LoVo (cell line): ENCODE results near the gene IFRD2.
A peak's percentile ranks its signal among the peaks of the same experiment; 100 is the strongest.
"Not testable (repeated sequence)": the region's sequence is repeated elsewhere in the genome, so short reads cannot be mapped to it uniquely, and the experiment has no call there.

Source experiments
- DNase-seq: peaks from one replicate; pipeline ENCODE4 v3.0.0-alpha.2; 2016; ENCODE audit warnings: low spot score

The IFRD2 gene

DNA sequence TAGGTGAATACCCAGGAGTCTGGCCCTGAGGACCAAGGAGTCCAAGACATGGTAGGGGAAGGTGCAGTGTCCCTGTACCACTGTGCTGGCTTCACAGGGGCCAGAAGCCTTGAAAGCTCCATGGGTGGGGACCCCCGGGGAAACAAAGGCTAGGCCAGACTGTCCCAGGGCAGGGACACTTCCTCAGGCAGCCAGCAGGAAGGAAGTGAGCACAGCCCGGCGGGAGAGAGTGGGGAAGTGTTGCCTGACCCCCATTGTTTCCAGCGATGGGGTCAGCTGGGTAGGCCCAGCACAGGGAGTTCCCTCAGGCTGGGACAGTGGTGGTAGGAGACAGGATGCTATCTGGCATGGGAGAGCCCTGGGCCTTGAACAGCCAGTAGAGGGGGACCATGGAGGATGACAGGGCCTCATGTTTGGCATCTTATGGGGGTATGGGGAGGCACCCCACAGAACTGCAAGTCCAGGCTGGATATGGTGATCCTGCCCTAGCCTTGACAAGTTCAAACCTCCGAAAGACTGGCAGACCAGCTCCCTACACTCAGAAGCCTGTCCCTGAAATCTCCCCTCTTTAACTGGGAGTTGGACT is 31.5 kb upstream of the IFRD2 start:
- no peak for DNase-seq

- no peak for DNase-seq
These were observed 30.9 kb upstream of the IFRD2 start for GRCh38 chr3:50323092-50323600.

DNA sequence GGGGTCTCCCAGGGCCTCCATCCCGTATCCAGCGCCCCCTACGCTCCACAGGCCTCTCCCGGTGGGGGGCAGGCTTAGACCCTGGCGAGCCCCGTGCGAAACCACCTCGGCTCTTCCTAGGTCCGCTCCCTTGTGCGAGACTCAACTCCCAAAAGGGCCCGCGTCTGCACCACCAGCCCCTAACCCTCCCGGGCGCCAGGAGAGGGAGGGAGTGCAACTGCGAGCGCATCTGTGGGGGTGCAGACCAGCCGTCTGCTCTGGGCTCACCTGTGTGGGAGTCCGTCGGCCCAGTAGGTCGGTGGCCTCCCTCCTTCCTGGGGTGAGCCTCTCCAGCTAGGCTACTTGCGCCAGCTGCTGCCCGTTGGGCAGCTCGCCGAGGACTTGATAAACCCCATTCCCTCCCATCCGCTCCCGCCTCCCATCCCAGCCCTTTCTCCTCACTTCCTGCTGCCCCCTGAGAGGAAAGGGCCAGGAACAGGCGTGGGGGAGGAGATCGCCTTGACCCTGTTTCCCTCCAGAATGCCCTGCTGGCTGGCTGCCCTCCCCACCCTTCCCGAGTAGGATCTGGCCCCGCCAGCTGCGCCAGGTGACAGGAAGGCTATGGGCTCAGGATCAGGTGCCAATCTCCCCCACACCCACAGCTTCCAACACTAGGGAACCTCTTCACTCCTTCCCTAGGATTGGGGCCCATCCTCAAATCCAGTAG is 30.3 kb upstream of the IFRD2 start, which contains the start of gene HYAL2:
TSS of gene HYAL2 (minus strand) at position 360 of the 706 bp plus-strand sequence. CDS start 2,256 bp downstream, outside the sequence.
- DNase-seq: no peak

DNA sequence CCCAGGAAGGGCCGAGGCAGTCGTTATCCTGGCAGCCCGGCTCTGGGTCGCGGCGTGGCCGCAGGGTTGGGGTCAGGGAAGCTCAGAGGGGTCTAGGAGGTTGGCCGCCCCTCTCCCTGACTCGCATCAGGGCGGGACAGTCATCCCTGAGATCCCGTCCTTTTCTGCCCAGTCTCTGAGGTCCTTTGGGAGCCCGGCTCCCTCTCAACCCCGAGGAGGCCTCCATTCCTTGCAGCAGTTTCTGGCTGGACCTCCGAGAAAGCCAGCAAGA is 29.8 kb upstream of the IFRD2 start:
- no peak for DNase-seq

DNA sequence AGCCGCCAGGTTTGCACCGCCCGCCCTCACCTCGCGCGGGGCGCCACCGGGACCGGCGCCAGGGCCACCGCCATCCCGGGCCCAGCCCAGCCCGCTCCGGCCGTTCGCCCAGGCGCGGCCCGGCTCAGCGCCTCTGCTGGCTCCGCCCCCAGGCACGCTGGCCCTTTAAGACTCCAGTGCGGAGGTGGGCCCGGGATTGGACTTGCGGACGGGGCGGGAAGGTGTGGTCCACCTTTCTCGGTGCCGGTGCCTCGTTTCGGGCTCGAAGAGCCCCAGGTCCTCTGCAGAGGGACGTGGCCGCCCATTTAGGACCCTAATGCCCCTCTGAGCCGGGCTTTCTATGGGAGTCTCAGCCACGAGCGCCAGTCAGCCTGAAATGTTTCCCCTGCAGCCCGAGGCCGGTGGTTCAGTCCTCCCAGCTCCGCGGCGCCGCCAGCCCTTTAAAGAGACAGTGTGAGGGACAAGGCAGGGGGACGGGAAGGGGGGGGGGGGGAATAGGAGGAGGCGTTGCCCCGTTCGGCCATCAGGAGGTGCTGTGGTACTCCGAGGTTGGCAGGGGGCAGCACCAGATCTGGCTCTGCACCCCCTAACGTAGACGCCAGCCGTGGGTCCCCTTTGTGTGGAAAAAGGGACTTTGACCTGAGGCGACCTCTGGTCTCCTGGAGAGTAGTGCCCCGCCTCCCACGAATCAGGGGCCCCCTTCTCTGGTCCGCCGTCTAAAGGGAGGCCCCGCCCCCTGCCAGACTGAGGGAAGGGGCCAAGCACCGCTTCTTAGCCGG is 29.3 kb upstream of the IFRD2 start:
- peak; percentile 90 for DNase-seq

DNA sequence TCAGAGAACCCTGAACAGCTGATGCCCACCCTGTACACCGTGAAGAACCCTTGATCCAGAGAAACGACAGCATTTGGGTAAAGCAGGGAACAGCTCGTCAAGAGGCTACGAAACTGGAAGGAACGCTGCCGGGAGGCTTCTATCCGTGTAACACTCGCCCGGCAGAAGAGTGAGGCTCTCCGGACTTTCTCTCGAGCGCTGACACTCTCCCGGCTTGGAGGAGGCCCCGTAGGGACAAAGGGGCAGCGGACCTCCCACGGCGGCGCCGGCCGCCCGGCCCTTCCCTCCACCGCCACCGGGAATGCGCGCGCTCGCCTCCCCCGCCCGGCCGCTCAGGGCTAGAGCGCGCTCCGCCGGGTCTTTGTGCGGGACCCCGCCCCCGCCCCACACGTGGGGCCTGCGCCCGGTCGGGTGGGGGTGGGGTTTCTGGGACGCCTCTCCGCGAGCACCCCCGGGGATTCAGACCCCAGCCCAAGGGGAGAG is 28.7 kb upstream of the IFRD2 start:
- DNase-seq: peak; percentile 57

- no peak for DNase-seq
These were observed 27.8 kb upstream of the IFRD2 start for GRCh38 chr3:50319894-50320625.

GRCh38 chr3:50319181-50319893 is 27.1 kb upstream of the IFRD2 start:
- no peak for DNase-seq

DNA sequence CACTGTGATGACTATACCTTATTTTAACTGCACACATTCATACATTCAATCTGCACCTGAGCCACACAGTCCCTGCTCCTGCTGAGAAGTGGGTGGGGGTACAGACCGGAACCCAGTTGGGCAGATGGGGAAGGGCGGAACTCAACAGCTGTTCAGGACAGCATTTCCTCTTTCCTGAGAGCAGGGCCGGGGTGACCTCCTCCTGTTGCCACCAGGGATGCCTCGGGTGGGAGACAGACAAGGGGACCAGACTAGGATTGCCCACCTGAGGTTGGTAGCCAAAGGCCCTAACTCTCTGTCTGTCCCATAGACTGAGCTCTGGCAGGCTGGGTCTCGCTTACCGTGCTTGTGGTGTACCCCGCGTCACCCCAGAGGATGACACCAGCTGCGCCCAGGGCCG is 26.4 kb upstream of the IFRD2 start:
- no peak for DNase-seq

DNA sequence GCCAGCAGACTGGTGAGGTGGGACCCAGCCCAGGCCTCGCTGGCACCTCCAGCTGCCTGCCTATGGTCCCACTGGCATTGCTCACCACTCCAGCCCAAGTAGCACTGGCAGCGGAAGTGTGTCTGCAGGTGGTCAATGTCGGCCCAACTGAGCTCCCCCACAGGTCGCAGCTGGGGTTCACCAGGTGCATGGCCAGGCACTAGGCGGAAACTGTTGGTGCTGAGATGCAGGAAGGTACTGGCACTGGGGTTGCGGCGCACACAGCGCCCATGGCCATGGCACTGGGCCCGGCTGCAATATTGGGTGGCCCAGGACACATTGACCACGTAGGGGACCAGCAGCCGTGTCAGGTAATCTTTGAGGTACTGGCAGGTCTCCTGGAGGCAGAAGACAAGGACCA is 25.9 kb upstream of the IFRD2 start:
- no peak for DNase-seq

DNA sequence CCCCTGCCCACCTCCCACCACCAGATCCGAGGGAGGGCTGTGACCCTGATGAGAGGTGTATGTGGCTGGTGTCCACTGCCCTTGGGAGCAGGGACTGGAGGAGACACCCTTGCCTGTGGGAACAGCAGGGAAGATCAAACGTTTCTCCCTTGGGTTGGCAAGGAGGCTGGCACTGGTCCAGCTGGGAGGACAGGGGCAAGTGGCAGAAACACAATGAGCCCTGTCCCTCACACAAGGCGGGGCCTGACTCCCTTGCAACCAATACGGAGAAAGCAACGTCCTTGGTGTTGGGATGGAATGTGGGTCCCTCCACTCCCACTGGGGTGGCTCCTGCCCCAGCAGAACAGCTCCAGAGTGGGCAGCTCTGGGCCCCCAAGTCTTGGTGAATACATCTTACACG is 25.1 kb upstream of the IFRD2 start:
- peak; percentile 56 for DNase-seq

GRCh38 chr3:50316657-50317242 is 24.5 kb upstream of the IFRD2 start:
- DNase-seq: peak; percentile 88

GRCh38 chr3:50314816-50315215 is 22.6 kb upstream of the IFRD2 start:
- DNase-seq: no peak

- no peak for DNase-seq
These were observed 22.1 kb upstream of the IFRD2 start for GRCh38 chr3:50314342-50314741.

- not testable (repeated sequence) for DNase-seq
These were observed 19.8 kb upstream of the IFRD2 start for GRCh38 chr3:50312041-50312440.

- no peak for DNase-seq
These were observed 12.4 kb upstream of the IFRD2 start for GRCh38 chr3:50304601-50305000.

DNA sequence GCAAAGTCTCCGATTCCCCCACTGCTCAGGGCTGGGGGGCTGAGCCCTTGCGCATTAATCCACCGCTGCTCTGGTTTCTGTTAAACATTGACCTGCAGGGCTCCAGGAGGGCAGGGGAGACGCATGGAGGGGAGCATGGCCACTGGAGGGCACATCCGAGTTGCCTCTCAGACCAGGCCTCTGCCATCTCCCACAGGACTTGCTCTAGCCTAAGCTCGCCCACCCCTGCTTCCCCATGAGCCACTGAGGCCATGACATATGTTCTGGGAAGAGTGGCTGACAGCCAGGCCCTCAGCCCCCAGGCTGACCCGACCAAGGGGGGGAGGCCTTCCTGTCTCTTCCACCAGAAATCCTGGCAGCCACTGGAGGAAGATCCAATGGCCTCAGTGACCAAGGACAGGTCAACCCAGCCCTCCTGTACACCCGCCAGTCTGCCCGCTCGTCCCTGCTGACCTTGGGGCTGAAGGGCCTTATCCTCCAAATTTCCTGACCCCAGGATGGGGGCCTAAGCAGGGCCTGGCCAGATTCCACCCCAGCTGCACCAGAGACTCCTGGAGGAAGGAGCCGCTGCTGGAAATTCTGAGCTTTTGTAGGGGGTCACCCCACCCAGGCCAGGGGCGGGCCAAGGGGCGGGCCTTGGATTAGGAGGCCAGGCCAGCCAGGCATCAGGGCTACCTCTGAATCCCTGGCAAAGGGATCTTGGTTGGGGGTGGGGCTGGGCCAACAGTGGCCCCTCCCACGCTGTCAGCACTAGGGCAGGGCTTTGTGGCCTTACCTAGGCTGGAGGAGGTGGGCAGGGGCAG is 11.0 kb upstream of the IFRD2 start, which contains the start of gene HYAL1:
TSS of gene HYAL1 (minus strand) at position 562 of the 803 bp plus-strand sequence. CDS start 618 bp downstream, outside the sequence.
- DNase-seq: no peak

- DNase-seq: no peak
These were observed 10.1 kb upstream of the IFRD2 start for GRCh38 chr3:50302095-50303012.

DNA sequence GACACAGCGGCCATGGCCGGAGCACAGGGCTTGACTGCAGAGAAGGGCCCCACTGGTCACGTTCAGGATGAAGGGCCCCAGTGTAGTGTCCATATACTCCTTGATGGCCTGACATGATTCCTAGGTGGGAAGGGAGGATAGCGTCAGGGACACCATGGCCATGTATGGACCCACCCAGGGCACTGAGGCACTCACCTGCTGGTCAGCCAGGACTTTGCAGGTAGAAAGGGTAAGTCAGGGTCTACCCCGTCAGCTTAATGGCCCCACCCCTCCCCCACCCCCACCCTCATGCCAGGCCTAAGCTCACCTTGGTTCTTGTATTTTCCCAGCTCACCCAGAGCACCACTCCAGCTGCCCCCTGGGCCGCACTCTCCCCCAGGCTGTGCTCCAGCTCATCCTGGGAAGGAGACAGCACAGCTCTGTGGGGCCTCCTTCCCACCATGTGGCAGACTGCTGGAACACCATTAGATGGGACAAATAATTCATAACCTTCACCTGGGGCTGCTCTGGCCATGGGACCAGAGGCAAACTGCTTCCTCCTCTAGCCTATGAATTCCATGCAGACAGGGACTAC is 8.5 kb upstream of the IFRD2 start:
- no peak for DNase-seq
